Neural crest cell (in vitro differentiated cells): ENCODE data around the gene MAVS. TPM values are rescaled to one million over a fixed set of nuclear protein-coding genes. Genes with fewer than 3 reads are reported as not detected.

Experiments used
- DNase-seq: peaks from one replicate; pipeline ENCODE4 v3.0.0; 2021; ENCODE audit warnings: low read depth, mixed read lengths, low spot score
- H3K27ac Mint-ChIP-seq: one replicate; pipeline ENCODE4 v1.8.0; 2021; ENCODE audit warnings: mild to moderate bottlenecking, mixed read lengths; ENCODE audit not compliant: unreplicated experiment
- H3K27me3 Mint-ChIP-seq: 2 replicates; pipeline ENCODE4 v1.8.0; 2021; ENCODE audit warnings: low read depth, mild to moderate bottlenecking, mixed read lengths
- H3K36me3 Mint-ChIP-seq: 2 replicates; pipeline ENCODE4 v1.8.0; 2021; ENCODE audit warnings: low read depth, mild to moderate bottlenecking, mixed read lengths
- H3K4me1 Mint-ChIP-seq: 2 replicates; pipeline ENCODE4 v1.8.0; 2021; ENCODE audit warnings: mixed read lengths
- H3K4me3 Mint-ChIP-seq: one replicate; pipeline ENCODE4 v1.8.0; 2021; ENCODE audit warnings: mild to moderate bottlenecking, mixed read lengths
- H3K9me3 Mint-ChIP-seq: 2 replicates; pipeline ENCODE4 v1.8.0; 2021; ENCODE audit warnings: mixed read lengths
- total RNA-seq: library from RNA; stranded (reverse); gene quantifications from 2 replicates; pipeline ENCODE4 v1.2.1, GENCODE V29; 2021
- TF ChIP-seq, protein P1 (sequence below): fragments of 200-600 bp; sonication (generic); conservative IDR thresholded peaks from 2 replicates; pipeline ENCODE4 v1.5.0; 2021; ENCODE audit warnings: antibody characterized with exemption, mild to moderate bottlenecking

MAVS gene
- total RNA-seq, 1 donor from 2014 or later, result 37.2 TPM

DNA sequence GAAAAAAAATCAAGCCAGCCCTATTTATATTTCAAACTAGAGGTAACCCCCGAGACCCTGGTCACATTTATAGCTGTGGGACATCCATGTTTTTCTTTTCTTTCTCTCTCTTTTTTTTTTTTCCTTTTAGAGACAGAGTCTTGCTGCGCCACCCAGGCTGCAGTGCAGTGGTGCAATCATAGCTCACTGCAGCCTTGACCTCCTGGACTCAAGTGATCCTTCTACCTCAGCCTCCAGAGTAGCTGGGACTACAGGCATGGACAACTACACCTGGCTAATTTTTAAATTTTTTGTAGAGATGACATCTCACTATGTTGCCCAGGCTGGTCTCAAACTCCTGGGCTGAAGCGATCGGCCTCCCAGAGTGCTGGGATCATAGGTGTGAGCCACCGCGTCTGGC, 12.1 kb downstream of the MAVS start:
- H3K36me3 Mint-ChIP-seq, result peaks cover 29% of the 10 kb centered on the region

GRCh38 chr20:3861191-3861590, 14.6 kb downstream of the MAVS start:
- no peak for DNase-seq
- TF ChIP-seq, protein P1, sequence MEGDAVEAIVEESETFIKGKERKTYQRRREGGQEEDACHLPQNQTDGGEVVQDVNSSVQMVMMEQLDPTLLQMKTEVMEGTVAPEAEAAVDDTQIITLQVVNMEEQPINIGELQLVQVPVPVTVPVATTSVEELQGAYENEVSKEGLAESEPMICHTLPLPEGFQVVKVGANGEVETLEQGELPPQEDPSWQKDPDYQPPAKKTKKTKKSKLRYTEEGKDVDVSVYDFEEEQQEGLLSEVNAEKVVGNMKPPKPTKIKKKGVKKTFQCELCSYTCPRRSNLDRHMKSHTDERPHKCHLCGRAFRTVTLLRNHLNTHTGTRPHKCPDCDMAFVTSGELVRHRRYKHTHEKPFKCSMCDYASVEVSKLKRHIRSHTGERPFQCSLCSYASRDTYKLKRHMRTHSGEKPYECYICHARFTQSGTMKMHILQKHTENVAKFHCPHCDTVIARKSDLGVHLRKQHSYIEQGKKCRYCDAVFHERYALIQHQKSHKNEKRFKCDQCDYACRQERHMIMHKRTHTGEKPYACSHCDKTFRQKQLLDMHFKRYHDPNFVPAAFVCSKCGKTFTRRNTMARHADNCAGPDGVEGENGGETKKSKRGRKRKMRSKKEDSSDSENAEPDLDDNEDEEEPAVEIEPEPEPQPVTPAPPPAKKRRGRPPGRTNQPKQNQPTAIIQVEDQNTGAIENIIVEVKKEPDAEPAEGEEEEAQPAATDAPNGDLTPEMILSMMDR, result no peak
- H3K27me3 Mint-ChIP-seq, result no peaks in the 10 kb centered on the region
- H3K4me1 Mint-ChIP-seq, result no peaks in the 10 kb centered on the region
- H3K9me3 Mint-ChIP-seq, result no peaks in the 10 kb centered on the region
- H3K27ac Mint-ChIP-seq, result no peak overlapping the region
- peaks cover 25% of the 10 kb centered on the region for H3K36me3 Mint-ChIP-seq
- no peak overlapping the region for H3K4me3 Mint-ChIP-seq

More for the DNA sequence above, 12.1 kb downstream of the MAVS start:
- Mint-ChIP-seq H3K4me1 (peaks cover 8% of the 10 kb centered on the region), H3K27ac (no peak overlapping the region), H3K9me3 (no peaks in the 10 kb centered on the region), H3K27me3 (no peaks in the 10 kb centered on the region), H3K4me3 (no peak overlapping the region)
- DNase-seq, result no peak
- TF ChIP-seq, protein P1, result no peak

DNA sequence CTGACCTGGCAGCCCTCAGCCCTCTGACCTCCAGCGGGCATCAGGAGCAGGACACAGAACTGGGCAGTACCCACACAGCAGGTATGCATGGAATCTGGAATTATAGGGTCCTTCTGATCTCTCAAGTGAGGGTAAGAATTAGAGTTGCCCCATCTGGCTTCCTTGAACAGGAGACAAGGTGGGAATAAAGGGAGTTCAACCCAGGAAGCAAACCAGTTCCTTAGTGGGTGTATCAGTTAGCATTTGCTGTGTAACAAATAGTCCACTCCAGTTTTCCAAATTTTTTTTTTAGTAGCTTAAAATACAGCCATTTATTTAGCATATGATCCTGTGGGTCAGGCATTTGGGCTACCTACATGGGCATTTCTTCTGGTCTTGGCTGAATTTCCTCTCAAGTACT, 15.7 kb downstream of the MAVS start:
- no peak for DNase-seq
- TF ChIP-seq, protein P1, result no peak
- no peaks in the 10 kb centered on the region for H3K27me3 Mint-ChIP-seq
- no peak overlapping the region for H3K27ac Mint-ChIP-seq
- H3K36me3 Mint-ChIP-seq, result peaks cover 23% of the 10 kb centered on the region
- H3K4me3 Mint-ChIP-seq, result no peak overlapping the region
- H3K9me3 Mint-ChIP-seq, result no peaks in the 10 kb centered on the region
- H3K4me1 Mint-ChIP-seq, result no peaks in the 10 kb centered on the region

- Mint-ChIP-seq H3K4me1 (no peaks in the 10 kb centered on the region), H3K27me3 (no peaks in the 10 kb centered on the region), H3K36me3 (peaks cover 23% of the 10 kb centered on the region), H3K27ac (no peak overlapping the region), H3K4me3 (no peak overlapping the region), H3K9me3 (no peaks in the 10 kb centered on the region)
- no peak for DNase-seq
- TF ChIP-seq, protein P1, result no peak
Observed at GRCh38 chr20:3863317-3863716, 16.7 kb downstream of the MAVS start.

- H3K4me1 Mint-ChIP-seq, result no peaks in the 10 kb centered on the region
- no peak overlapping the region for H3K4me3 Mint-ChIP-seq
- H3K36me3 Mint-ChIP-seq, result peaks cover 23% of the 10 kb centered on the region
- no peak overlapping the region for H3K27ac Mint-ChIP-seq
- no peak for DNase-seq
- H3K9me3 Mint-ChIP-seq, result no peaks in the 10 kb centered on the region
- TF ChIP-seq, protein P1, result no peak
- no peaks in the 10 kb centered on the region for H3K27me3 Mint-ChIP-seq
Observed at GRCh38 chr20:3864518-3864917, 17.9 kb downstream of the MAVS start.
